GM18861 (cell line): Measurements from ENCODE around the gene ACSF2.
A peak's percentile ranks its signal among the peaks of the same experiment; 100 is the strongest.

Experiments used
- ATAC-seq: cut with Tn5 transposase; IDR thresholded peaks from one replicate; pipeline ENCODE4 v1.9.1; 2021; ENCODE audit not compliant: unreplicated experiment

ACSF2 gene

DNA sequence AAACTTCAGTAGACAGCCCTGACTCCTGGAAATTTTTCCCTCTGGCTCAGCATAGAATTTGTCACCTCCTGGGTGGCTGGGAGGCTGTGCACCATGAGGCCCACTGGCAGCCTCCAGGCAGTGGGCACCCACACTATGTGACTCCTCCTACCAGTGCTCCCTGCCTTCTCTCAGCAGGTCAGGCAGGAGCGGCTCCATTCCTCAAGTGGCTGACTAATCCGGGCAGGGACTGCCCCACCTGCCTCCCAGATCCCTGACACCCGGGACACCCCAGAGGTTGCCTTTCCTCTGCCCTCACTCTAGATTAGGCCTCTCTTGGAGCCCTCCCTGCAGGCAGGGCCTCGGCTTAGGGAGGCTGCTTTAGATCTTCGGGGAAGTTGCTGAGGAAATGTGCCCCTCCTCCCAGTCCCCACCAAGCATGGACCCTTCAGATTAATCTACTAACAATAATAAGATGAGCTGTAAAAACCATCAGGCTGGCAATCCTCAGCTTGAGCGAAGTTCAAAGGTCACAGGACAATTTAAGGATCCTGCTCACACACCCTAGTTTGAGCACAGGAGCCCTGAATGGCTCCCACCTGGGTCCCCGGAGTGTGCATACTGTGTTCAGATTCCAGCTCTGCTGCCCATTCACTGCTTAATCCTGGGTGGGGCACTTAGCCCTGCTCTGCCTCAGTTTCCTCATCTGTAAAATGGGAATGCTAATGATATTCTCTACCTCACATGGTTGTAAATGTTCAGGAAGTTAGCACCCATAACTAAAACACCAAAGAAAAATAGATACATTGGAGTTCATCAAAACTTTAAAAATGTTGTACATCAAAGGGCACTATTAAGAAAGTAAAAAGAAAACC is 72.2 kb downstream of the ACSF2 start:
- ATAC-seq, result no peak

- no peak for ATAC-seq
Measured at GRCh38 chr17:50499270-50499669, 73.3 kb downstream of the ACSF2 start.

DNA sequence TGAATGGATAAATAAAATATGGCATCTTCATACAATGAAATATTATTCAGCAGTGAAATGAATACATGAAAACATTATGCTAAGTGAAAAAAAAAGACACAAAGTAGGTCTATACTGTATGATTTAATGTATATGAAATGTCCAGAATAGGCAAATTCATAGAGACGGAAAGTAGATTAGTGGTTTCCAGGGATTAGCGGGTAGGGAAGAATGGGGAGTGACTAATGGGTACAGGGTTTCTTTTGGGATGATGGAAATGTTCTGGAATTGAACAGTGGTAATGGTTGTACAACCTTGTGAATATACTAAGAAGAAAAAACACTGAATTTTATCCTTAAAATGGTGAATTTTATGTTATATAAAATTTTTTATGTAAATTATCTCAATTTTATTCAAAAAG is 73.7 kb downstream of the ACSF2 start:
- no peak for ATAC-seq

DNA sequence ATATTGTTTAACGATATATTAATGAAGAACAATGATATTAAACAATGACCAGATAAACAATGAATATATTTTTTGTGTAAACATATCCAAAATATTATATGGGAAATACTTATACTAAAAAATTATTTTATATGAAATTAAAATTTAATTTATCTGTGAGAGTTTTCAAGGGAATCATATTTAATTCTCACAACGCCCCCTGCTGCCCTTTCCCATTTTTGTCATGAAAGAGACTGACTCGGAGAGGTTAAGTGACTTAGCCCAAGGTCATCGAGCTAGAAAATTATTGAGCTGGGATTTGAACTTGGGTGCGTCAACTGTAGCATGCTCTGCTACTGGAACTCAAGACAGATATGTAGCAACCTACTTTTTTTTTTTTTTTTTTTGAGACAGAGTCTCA is 75.0 kb downstream of the ACSF2 start:
- no peak for ATAC-seq

DNA sequence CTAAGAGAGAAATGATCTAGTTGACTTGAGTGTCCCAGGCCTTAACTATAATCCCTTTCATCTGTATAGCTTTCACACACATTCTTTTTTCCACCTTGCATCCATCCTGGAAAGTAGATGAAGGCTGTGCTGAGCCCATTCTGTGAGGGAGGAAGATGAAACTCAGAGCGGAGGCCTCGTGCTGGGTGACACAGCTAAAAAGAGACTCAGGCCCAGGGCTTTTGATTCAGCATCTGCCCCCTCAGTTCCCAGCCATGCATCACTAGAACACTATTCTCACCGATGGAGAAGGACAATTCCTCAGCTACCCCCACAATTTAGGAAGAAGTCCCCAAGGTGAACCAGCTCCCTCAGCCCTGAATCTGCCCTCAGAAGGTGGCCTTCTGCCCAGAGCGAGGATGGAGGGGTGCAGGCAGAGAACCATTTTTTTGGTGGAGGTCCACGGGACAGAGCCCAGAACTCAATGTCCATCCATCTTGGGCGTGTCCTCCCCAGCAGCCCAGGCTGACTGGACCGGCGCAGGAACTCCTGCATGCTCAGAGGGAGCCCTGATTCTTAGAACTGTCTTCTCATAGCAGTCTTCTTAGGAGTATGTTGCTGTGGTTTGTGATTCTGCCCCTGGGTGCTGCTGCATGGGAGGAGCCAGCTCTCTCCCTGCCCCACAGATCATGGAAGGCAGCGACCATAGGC is 76.4 kb downstream of the ACSF2 start:
- no peak for ATAC-seq

GRCh38 chr17:50505591-50506130 is 79.6 kb downstream of the ACSF2 start:
- ATAC-seq, result no peak

GRCh38 chr17:50506298-50506697 is 80.3 kb downstream of the ACSF2 start:
- no peak for ATAC-seq

DNA sequence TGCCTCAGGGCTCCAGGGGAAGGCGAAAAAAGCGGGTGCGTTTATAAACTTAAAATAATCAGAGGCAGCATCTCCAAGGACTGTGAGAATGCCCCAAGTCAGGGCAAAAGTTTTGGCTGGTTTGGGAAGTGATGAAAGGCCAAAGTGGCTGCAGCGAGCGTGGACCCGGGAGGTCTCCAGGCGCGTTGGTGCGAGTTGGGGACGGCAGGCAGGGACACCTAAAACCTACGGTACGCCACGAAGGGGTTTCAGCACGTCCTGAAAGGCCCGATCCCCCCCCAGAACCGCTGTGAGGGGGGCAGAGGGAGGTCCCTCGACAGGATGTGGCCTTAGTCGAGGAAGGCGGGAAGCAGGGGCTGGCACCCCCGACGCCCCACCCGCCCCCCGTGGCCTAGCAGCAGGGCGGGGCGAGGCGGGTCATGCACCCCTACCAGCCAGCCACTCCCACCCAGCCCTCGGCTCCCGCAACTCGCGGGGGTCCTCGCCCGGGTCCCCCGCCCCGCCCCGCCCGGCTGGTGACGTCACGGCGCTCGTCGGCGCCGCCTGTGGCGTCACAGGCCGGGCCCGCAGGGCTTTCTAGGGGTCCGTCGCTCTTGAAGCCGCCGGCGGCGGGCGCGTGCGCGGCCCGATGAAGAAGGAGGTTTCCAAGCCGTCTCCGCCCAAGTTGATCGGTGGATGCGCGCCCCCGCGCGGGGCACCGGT is 82.0 kb downstream of the ACSF2 start, which contains the start of gene MYCBPAP:
Gene MYCBPAP, plus strand, starts transcription at position 569 of the 702 bp plus-strand sequence. CDS start 236 bp downstream, outside the sequence.
- no peak for ATAC-seq

GRCh38 chr17:50508573-50509460 is 82.8 kb downstream of the ACSF2 start:
- ATAC-seq, result no peak

- peak; percentile 90 for ATAC-seq
Measured at GRCh38 chr17:50511058-50511457, 85.0 kb downstream of the ACSF2 start.

DNA sequence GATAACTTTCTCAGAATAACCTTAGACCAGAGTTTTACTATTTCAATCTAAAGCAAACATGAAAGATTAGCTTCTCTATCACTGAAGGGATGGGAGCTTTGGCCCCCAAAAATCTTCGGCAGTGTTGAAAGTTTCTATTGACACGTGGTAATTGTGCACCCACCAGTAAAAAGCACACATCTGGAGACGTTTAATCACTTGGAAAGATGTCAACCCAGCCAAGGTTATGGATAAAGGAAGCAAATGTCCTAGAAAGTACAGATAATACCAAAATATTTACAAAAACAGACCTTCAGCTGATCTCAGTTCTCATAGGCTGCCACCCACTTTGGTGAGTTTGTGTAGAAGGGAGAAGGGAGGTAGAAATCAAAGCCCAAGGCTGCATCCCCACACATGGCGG is 87.5 kb downstream of the ACSF2 start:
- ATAC-seq, result no peak

DNA sequence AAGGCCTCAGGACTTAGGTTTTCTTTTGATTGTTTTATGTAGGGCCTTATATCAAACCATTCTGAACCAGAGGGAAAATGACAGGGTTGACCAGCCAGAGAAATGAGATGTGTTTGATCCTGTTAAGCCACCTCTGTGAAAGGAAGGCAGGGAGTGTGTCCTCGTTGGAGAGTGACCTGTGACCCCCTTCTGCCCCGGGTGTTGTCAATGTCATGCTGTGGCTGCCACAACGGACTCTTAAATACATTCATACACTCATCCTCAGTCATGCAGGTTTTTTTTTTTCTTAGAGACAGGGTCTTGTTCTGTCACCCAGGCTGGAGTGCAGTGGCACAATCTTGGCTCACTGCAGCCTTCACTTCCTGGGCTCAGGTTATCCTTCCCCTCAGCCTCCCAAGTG is 88.4 kb downstream of the ACSF2 start:
- ATAC-seq, result no peak

- no peak for ATAC-seq
Measured at GRCh38 chr17:50514936-50515702, 89.1 kb downstream of the ACSF2 start.

- ATAC-seq, result no peak
Measured at GRCh38 chr17:50517011-50517410, 91.0 kb downstream of the ACSF2 start.

GRCh38 chr17:50517504-50518383 is 91.7 kb downstream of the ACSF2 start:
- no peak for ATAC-seq

DNA sequence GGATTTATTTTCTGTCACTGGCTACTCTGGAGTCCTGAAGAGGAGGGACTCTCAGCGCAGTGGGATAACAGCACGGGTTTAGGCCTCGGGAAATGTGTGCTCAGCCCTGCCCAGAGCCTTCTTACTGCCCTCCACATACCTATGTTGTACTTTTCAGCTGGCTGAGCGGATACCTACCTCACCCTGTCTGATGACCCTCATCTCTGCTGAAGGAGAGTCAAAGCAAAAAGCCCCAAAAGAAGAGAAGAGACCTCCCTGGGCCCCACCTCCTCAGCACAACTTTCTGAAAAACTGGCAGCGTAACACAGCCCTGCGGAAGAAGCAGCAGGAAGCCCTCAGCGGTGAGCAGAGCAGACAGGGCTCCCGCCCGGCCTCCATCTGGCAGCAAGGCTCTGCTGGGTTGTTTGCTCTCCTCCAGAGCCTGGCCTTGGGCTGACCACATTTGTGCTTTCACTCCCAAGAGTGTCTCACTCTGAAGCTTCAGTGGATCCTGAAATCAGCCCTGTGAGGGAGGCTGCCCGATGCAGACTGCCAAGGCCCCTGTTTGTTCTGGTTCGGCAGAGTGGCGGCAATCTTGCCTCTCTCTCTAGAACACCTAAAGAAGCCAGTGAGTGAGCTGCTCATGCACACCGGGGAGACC is 92.5 kb downstream of the ACSF2 start:
- no peak for ATAC-seq

- no peak for ATAC-seq
Measured at GRCh38 chr17:50519141-50519834, 93.3 kb downstream of the ACSF2 start.

GRCh38 chr17:50520483-50520882 is 94.5 kb downstream of the ACSF2 start:
- no peak for ATAC-seq
